ENCODE data around the gene COL9A3.
A peak's percentile ranks its signal among the peaks of the same experiment; 100 is the strongest.

COL9A3 gene

DNA sequence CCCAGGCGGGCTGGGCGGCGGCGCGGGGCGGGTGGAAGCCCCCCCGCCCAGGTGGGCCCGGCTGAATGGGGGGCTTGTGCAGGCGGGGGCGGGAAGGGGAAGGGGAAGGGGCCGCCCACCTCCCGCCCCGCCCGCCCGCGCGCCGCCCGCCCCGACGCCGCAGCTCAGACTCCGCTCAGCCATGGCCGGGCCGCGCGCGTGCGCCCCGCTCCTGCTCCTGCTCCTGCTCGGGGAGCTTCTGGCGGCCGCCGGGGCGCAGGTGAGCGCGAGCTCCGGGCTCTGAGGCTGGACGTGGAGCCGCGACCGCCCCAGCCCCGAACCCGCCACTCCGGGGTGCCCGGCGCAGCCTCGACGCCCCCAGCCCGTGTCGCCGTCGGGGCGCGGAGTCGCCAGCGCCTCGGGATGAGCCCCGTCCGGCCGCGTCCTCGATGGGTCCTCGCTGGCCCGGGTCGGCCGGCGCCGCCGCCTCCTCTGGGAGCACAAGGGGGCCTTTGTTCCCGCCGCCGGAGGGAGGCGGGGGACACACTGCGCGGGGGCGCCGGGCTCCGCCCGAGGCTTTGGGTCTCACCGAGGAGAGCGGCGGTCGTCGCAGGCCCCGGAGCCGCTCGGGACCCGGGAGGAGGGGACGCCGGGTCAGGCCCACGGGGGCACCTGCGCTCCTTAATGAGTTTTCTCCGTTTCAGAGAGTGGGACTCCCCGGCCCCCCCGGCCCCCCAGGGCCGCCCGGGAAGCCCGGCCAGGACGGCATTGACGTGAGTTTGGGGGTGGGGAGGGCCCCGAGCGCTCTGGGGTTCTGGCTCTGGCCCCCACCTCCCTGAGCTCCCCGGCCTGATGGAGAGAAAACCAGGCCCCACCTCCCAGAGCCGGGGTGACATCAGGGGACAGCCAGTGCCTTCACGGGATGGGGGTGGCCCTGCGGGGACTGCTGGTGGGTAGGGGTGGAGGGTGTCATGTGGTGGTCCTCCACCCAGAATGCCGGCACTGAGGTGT, at the start of gene COL9A3:
COL9A3 (plus strand) TSS at position 167 of the 990 bp plus-strand sequence; CDS start at position 182, 15 bp downstream.
- DNase-seq (ENCODE audit: low read depth), result no peak

DNA sequence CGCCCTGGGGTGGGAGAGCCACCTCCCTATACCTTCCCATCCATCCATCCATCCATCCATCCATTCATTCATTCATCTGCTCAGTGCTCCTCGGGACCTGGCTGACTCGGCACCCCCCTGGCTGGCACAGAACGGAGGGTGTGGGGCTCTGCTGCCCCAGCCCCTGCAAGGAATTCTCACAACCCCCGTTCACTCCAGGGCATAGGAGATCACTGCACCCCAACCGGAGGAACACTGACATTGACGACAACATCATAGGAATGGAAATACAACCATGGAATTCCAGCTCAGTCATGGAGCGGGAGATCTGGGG, 48.7 kb upstream of the COL9A3 start:
- no peak for DNase-seq (ENCODE audit: low read depth)

DNA sequence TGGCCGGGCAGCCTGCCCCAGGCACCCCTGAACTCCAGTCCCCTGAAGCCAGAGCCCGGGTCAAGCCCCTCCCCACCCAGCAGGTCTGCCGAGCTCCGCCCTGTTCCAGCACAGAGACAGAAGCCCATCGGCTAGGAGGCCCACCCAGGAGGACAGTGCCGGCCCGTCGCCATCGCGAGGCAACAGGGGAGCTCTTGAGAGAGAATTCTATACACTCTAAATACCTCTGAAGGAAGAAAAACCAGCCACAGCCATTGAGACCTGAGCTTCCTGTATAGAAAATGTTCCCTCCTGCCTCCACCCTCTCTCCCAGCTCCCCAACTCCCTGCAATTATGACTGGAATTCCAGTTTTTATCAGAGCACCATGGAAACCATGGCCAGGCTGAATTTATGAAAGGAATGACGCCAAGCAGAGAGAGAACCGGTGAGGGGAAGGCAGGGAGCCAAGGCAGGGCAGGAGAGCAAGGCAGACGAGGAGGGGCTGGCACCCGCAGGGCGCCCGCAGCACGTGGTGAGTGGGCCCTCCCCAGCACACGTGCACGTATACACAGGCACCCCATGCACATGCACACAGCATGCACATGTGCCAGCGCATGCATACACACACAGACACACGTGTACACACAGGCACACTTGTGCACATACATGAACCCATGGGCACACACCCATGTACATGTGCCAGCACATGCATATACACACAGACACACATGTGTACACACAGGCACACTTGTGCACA, 48.1 kb upstream of the COL9A3 start:
- no peak for DNase-seq (ENCODE audit: low read depth)

DNA sequence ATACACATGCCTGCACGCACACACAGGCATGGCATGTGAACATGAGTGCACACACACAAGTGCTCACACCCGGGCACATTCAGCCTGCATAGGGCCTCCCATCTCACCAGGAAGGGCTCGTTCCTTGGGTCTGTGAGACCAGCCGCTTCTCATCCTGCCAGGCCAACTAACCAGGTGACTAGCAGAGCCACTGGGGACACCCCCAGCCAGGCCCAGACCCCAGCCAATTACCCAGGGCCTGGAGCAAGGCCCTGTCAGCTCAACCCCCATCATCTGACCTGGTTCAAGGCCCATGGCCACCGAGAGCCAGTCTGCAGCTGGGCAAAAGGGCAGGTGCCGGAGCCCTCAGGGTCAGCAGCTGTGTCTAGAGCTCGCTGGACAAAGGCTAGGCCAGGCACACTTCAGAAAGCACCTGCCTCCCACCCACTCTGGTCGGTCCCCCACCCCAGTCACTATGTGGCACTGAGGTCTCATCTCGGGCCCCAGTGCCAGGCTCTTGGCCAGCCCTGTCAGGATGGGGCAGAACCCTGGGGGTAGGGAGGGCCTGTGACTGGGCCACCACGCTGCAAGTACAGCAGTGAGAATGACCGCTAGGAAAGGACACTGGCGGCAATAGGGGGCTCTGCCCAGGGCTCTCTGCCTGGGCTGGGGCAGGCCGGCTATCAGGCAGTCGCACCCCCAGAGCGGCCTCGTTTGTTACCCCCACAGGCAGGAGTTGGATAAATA, 47.3 kb upstream of the COL9A3 start:
- DNase-seq (ENCODE audit: low read depth), result no peak

DNA sequence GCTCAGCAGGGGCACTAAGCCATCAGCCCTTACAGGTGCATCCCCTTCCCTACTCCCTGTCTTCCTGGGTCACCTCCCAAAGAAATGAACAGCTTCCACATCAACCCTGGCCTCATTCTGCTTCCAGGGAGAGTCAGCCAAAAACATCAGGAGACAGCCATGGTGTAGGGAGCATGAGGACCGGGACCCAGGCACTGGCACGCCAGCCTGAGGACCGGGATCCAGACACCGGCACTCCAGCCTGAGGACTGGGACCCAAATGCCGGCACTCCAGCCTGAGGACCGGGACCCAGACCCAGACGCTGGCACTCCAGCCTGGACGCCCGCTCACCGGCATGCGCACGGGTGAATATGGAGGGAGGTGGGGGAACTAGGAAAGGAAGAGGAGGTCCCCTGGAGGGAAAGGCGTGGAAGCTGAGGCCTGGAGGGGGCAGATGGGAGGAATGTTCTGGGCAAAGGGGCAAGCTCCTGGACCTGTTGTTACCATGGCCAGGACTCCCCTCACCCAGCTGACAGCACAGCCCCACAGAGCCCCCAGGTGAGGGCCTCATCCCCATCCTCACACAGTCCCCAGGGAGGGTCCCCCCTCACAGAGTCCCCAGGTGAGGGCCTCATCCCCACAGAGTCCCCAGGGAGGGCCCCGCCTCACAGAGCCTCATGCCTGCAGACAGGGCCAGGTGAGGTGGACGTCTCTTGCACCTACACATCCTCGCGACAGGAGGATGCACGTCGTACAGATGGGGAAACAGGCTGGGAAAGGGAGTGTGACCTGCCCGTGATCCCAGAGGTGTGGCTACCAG, 46.5 kb upstream of the COL9A3 start:
- no peak for DNase-seq (ENCODE audit: low read depth)

DNA sequence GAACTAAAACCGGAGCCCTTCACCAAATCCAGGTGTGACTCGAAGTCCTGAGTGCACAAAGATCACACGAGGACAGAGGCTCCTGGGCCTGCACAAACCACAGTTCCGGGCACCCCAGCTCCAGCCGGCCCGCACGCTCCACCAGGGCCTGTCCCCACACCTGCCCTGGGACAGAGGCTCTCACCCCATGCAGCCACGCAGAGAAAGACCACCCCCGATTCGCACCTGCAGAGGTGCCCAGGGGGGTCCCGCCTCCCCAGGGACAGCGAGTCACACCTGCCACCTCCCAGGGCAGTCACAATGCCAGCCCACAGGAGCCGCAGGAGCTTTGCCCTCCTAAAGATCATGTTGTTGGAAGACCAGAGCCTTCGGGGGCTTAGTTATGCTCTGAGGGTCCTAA, 45.9 kb upstream of the COL9A3 start:
- no peak for DNase-seq (ENCODE audit: low read depth)

DNA sequence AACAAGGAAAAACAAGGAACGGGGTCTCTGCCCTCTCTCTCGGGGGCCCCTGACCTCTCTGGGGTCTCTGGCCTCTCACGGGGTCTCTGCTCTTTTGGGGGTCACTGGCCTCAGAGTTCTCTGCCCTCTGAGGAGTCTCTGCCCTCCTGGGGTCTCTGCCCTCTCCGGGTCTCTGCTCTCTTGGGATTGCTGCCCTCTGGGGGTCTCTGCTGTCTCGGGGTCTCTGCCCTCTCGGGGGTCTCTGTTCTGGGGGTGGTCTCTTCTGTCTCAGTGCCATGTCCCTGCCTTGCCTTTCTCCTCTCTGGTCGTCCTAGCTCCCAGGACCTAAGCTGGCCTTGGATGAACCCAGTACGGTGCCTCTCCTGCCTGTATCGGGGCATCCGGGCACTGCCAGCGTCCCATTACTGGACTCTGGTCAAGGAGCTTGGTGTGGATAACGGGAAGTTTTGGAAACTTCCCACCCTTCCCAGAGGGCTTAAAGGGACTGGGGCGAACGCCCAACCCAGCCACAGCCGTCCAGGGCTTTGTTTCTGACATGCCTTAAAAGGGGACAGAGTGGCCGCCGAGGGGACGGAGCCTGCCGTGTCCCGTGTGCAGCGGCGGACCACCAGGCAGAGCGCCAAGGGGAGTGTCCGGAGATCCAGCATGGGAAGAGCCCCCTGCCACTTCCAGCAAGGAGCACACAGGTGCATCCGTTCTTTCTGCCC, 45.3 kb upstream of the COL9A3 start:
- DNase-seq (ENCODE audit: low read depth), result no peak

DNA sequence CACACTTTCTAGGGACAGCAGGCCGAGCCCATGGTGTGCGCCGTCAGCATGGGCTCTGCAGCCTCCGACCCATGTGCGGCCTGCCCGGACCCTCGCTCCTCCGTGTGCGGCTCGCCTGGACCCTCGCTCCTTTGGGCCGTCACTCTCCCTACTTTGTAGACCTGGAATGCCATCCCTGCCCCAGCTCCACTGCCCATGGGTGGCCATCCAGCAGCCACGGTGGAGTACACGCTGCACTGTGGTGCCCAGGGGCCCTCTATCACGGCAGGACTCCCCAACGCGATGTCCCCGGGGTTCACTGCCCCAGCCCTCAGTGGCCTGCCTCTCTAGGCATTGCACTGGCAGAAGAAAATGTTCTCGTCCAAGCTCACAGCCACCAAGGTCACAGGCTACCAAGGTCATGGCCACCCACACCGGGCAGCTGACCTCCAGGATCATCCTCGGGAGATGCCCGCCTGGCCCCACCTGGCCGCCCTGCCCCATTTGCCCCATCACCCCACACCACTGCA, 44.7 kb upstream of the COL9A3 start:
- DNase-seq (ENCODE audit: low read depth), result no peak

DNA sequence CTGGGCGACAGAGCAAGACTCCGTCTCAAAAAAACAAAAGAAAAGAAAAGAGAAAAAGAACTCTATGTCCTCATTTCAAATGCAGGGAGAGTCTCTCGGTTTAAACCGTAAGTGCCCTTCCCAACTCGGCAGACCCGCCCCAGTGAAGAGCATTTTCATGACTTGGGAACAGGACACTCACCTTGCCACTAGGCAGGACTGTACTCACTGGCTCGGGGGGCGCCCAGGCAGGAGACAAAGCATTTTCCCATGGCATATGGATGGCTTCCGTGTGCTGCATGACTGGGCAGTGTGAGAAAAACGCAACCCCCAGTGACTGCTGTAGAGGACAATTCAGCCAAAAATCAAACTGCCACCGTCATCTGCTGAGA, 44.2 kb upstream of the COL9A3 start:
- DNase-seq (ENCODE audit: low read depth), result no peak

DNA sequence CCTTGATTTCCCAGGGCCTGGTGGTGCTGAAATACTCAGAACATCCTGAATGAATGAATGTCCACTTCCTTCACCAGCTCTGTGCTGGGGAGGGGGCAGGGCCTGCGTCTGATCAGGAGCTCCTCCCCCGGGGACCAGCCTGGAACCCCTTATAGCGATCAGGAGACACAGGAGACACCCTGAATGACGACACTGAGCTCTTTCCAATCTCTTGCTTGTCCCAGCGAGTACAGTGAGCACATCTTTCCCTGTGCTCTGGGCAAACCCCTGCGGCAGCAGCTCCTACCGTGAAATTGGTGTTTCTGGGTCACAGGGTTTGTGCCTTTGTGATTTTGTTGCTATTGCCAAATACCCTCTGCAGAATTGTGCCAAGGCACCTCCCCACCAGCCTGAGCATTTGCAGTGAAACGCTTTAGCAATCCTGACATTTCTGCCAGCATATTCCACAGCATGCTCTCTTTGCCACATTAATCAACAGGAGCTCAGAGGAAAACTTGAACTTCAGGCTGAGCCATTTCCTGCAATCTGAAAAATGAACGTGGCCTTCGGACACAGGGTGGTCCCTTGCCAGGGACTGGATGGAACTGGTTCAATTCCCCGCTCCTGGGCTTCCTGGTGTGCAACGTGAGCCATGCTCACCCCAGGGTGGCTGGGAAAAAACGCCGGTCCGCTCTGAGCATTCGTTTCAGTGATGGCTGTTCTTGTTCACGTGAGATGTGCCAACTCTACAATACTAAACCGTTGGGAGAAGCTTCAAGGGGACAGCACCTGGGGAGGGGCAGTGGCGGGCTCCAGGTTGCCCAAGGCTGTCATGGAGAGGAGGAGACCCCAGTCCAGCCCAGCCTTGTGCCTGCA, 43.6 kb upstream of the COL9A3 start:
- no peak for DNase-seq (ENCODE audit: low read depth)

DNA sequence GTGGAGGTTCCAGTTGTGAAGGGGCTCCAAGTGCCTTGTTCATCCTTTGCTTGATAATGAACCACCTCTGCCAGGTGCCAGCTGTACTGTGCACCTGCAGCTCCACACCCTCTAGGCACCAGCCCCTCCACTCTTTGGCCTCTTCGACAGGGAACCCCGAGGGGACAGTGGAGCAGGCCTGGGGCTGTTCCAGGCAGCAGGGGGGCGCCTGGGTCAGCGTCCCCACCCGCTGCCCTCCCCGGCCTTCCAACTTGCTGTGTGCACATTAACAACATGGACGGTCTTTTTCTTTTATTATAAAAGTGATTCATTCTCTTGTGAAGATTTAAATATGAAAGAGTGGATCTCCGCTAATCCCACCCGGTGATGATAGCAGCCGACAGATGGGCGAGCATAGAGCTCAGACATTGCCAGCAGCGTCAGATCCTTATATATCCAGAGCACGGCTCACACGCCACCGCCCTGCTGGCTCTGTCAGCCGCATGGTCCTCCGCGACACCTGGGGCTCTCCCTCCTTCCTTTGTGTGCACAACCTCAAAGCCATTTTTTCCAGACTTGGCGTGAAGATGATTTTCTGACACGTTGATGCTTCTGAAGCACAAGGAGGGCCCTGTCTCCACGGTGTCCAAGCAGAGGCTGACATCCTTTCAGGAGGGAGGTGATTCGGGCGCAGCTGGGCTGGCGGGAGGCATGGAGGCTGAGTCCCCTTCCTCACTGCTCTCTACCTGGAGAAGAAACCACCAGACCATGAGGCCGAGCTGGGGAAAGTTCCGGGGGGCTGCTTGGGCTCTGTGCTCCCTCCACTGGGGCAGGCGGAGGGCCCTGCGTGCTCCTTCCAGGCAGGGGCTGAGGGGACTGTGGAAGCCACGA, 42.8 kb upstream of the COL9A3 start:
- no peak for DNase-seq (ENCODE audit: low read depth)

DNA sequence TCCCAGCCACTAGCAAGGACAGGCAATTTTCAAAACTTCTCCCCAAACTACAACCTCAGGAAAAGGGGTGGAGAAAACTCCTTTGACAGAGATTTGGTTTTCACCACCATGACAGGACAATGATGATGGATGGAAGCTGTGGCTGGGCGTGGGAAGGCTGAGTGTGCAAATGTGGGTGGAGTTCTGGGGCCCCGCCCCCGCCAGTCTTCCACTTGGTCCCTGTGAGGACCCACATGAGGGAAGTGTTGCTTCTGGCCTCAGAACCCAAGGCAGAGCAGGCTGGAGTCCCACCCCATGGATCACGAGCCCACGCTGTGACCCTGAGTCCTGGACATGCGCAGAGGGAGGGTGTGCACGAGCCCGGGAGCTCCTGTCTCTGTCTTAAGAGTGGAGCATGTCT, 42.1 kb upstream of the COL9A3 start:
- no peak for DNase-seq (ENCODE audit: low read depth)

DNA sequence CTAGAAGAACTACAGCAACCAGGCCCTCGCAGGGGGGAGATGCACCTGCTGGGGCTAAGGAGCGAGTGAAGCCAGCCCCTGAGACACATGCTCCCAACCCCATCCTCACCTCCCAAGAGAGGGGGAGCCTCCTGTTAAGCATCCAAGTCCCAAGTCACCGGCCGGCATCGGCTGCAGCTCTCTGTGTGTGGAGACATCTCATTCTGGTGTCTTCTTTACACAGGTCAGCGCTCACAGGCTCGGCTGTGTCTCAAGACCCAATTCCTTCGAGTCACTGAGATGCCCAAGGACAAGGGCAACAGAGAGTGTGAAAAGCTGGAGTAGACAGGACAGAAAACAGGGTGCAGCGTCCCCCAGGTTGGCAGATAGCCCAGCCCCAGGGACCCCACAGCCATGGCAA, 41.6 kb upstream of the COL9A3 start:
- no peak for DNase-seq (ENCODE audit: low read depth)

DNA sequence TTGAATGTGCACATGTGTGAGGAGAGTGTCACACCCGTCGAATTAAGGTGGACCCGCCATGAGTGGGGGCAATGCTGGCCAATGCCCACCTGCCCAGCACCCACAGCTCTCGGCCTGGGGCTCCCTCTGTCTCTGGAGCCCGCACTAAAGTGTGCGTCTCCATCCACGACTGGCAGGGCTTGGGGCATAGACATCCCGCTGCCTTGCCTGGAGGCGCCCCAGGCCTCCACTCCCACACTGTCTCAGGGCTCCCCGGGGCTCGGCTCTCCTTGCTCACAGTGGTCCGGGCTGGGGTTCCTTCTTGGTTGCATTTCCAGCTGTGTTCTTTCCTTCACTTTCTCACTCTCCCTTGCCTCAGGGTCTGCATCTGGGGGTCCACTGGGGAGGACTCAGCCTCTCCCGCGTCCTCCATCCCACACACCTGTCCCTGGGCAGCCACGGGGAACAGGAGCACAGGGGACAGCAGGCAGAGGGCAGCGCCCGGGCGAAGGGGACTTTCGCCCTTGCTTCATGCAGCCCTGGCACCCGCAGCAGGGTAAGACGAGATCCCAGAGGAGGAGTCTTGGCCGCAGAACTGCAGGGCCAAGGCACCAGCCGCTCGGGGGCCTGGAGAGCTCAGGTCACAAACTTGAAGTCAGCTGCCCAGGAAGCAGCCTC, 40.7 kb upstream of the COL9A3 start:
- no peak for DNase-seq (ENCODE audit: low read depth)

DNA sequence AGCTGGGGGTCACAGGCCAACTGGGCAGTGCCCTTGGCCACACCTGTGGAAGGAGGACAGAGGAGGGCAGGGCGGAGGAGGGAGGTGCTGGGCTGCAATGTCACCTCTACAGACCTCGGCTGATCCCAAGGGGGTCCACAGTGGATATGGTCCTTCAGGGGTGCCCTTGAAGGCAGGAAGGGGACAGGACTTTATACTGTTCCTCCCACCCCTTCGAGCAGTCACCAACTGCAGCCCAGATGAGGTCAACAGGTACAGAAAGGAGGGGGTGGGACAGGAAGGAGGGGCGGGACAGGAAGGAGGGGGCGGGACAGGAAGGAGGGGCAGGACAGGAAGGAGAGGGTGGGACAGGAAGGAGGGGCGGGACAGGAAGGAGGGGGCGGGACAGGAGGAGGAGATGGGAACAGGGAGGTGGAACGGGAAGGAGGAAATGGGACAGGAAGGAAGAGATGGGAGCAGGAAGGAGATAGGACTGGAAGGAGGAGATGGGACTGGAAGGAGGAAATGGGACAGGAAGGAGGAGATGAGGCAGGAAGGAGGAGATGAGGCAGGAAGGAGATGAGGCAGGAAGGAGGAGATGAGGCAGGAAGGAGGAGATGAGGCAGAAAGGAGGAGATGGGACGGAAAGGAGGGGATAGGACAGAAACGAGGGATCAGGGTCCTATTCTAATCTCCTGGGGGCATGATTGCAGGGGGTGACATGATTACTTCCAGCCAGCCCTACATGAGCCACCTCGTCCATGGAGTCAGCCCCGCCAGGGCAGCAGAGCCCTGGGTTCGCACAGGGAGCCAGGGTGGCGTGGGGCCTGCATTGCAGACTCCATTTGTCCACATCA, 39.9 kb upstream of the COL9A3 start:
- peak; percentile 38 for DNase-seq (ENCODE audit: low read depth)

DNA sequence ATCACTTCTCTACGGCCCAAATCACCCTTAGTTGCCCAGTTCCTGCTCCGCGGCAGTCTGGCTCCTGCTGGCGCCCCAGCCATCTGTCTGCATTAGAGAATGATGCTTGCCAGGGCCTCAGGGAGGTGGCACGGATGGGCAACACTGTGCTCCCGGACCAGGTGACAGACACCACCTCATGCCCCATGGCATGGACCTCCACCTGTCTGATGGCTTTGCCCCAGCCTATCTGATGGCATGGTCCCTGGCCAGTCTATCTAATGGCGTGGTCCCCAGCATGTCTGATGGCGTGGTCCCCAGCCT, 39.4 kb upstream of the COL9A3 start:
- no peak for DNase-seq (ENCODE audit: low read depth)

DNA sequence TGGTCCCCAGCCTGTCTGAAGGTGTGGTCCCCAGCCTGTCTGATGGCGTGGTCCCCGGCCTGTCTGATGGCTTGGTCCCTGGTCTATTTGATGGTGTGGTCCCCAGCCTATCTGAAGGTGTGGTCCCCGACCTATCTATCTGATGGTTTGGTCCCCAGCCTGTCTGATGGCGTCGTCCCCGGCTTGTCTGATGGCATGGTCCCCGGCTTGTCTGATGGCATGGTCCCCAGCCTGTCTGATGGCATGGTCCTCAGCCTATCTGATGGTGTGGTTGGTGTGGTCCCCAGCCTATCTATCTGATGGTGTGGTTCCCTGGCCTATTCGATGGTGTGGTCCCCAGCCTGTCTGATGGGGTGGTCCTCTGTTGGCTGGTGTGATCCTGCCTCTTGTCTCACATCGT, 38.8 kb upstream of the COL9A3 start:
- no peak for DNase-seq (ENCODE audit: low read depth)

All from activated T-cell treated with anti-CD3 and anti-CD28 coated beads for 1 hour (primary cell).